Measurements from ENCODE around the gene SAFB.

GRCh38 chr19:5661483-5661882 lies 38.6 kb downstream of the SAFB start:
- no peak for TF ChIP-seq CTCF (IDR thresholded peaks at IDR 0.05)
- TF ChIP-seq POLR2AphosphoS5 (IDR thresholded peaks at IDR 0.05): no peak
- no peak for TF ChIP-seq POLR2A (IDR thresholded peaks at IDR 0.05)
- TF ChIP-seq EP300 (IDR thresholded peaks at IDR 0.05; ENCODE audit: low read depth): no peak

Data from transverse colon (tissue), 4 donors.